Type B pancreatic cell (in vitro differentiated cells): ENCODE results near the gene MNX1. TPM values are rescaled to one million over a fixed set of nuclear protein-coding genes. Genes with fewer than 3 reads are reported as not detected.

Experiments
- DNase-seq: peaks from one replicate; pipeline ENCODE4 v3.0.0; 2021; ENCODE audit warnings: mixed read lengths; ENCODE audit not compliant: unreplicated experiment; ENCODE audit errors: extremely low spot score
- H3K27ac Mint-ChIP-seq: 2 replicates; pipeline ENCODE4 v1.8.0; 2021; ENCODE audit warnings: mild to moderate bottlenecking, mixed read lengths
- H3K27me3 Mint-ChIP-seq: 2 replicates; pipeline ENCODE4 v1.8.0; 2021; ENCODE audit warnings: mixed read lengths
- H3K36me3 Mint-ChIP-seq: 2 replicates; pipeline ENCODE4 v1.8.0; 2021; ENCODE audit warnings: mixed read lengths
- H3K4me1 Mint-ChIP-seq: one replicate; pipeline ENCODE4 v1.8.0; 2021; ENCODE audit warnings: mixed read lengths; ENCODE audit not compliant: unreplicated experiment
- H3K4me3 Mint-ChIP-seq: 2 replicates; pipeline ENCODE4 v1.8.0; 2021; ENCODE audit warnings: mild to moderate bottlenecking, mixed read lengths
- H3K9me3 Mint-ChIP-seq: 2 replicates; pipeline ENCODE4 v1.8.0; 2021; ENCODE audit warnings: mixed read lengths
- CTCF ChIP-seq: fragments of 200-600 bp; sonication (generic); conservative IDR thresholded peaks from 2 replicates; pipeline ENCODE4 v1.5.0; 2021; ENCODE audit warnings: antibody characterized with exemption, mild to moderate bottlenecking
- total RNA-seq: library from RNA; stranded (reverse); gene quantifications from 2 replicates; pipeline ENCODE4 v1.2.1, GENCODE V29; 2021; ENCODE audit warnings: low replicate concordance

Gene MNX1
- total RNA-seq, 1 donor from 2014 or later = 14.9 TPM

GRCh38 chr7:156962145-156962544 is 48.3 kb downstream of the MNX1 start:
- H3K36me3 Mint-ChIP-seq = peaks cover 27% of the 10 kb centered on the region
- H3K27ac Mint-ChIP-seq = no peak overlapping the region
- no peaks in the 10 kb centered on the region for H3K9me3 Mint-ChIP-seq
- H3K27me3 Mint-ChIP-seq = no peaks in the 10 kb centered on the region
- no peaks in the 10 kb centered on the region for H3K4me1 Mint-ChIP-seq
- DNase-seq = no peak
- no peak for TF ChIP-seq CTCF
- no peak overlapping the region for H3K4me3 Mint-ChIP-seq

DNA sequence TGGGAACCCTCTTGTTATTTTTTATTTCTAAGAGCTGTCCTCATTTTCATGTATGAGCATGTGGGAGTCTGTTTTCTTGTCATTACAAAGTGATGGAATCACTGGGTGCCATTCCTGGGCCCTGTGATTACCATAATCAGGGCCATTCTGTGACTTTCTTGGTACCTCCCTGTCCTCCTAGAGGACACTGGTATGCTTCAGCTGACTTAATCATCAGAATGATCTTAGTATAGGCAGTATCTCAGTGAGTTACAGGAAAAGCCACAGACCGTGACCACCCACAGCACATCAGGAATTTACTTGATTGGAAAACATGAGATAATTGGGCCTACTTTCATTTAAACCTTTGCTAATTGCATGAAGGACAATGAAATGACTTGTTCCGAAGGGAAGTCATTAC is 53.7 kb downstream of the MNX1 start:
- Mint-ChIP-seq H3K4me3 (no peak overlapping the region), H3K36me3 (peaks cover 30% of the 10 kb centered on the region), H3K27ac (no peak overlapping the region), H3K4me1 (no peaks in the 10 kb centered on the region), H3K27me3 (no peaks in the 10 kb centered on the region), H3K9me3 (no peaks in the 10 kb centered on the region)
- DNase-seq = no peak
- no peak for TF ChIP-seq CTCF

GRCh38 chr7:156954941-156955340 is 55.5 kb downstream of the MNX1 start:
- H3K36me3 Mint-ChIP-seq = peaks cover 14% of the 10 kb centered on the region

More at GRCh38 chr7:156954941-156955340, 55.5 kb downstream of the MNX1 start:
- H3K4me3 Mint-ChIP-seq = no peak overlapping the region
- peaks cover 3% of the 10 kb centered on the region for H3K27me3 Mint-ChIP-seq
- no peak overlapping the region for H3K27ac Mint-ChIP-seq
- H3K4me1 Mint-ChIP-seq = peaks cover 5% of the 10 kb centered on the region
- no peaks in the 10 kb centered on the region for H3K9me3 Mint-ChIP-seq
- no peak for DNase-seq
- no peak for TF ChIP-seq CTCF

Other genes with a start within 250 kb of the MNX1 start
- 69.1 and 74.1 TPM in 2 replicates for gene LMBR1, start 117.5 kb downstream of the MNX1 start, total RNA-seq
- 22.3 and 26.9 TPM in 2 replicates for gene NOM1, start 61.0 kb downstream of the MNX1 start, total RNA-seq
- 51.6 and 59.3 TPM in 2 replicates for gene UBE3C, start 128.3 kb upstream of the MNX1 start, total RNA-seq